Measurements from ENCODE around the gene RILPL2.

Gene RILPL2

DNA sequence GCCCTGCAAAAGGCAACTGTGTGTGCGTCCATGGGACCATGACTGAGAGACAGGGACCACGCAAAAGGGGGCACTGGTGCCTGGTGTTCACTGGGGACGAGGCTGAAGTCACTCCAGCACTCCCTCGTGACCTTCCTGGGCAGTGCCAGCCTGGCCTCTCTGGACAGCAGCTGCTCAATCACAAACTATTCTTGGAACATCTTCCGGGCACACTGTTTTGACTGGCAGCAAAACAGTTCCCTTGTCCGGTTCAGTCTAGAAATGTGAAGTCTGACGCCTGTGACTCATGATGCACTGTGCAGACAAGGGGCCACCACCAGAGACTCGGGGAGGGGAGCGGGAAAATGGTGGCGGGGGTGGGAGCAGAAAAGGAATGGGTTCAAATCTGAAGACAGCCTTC lies 42.3 kb upstream of the RILPL2 start:
- POLR2A ChIA-PET: interaction anchor here (0.6 kb wide), 1 partner anchor 18 kb away, joined by 4 read pairs; no protein-coding TSS in a partner anchor
- no peak for DNase-seq (ENCODE audit: extremely low spot score)
- TF ChIP-seq CTCF (IDR thresholded peaks at IDR 0.05; ENCODE audit: control extremely low read depth, extremely low read depth, low read depth, missing control alignments): no peak
- CTCF ChIA-PET: no interaction called here

GRCh38 chr12:123478069-123478468 lies 41.6 kb upstream of the RILPL2 start:
- ChIA-PET CTCF (no interaction called here), POLR2A (interaction anchor here (0.6 kb wide), 2 partner anchors 17 to 81 kb away, joined by 4 to 5 read pairs; no protein-coding TSS in a partner anchor)
- no peak for DNase-seq (ENCODE audit: extremely low spot score)
- no peak for TF ChIP-seq CTCF (IDR thresholded peaks at IDR 0.05; ENCODE audit: control extremely low read depth, extremely low read depth, low read depth, missing control alignments)

DNA sequence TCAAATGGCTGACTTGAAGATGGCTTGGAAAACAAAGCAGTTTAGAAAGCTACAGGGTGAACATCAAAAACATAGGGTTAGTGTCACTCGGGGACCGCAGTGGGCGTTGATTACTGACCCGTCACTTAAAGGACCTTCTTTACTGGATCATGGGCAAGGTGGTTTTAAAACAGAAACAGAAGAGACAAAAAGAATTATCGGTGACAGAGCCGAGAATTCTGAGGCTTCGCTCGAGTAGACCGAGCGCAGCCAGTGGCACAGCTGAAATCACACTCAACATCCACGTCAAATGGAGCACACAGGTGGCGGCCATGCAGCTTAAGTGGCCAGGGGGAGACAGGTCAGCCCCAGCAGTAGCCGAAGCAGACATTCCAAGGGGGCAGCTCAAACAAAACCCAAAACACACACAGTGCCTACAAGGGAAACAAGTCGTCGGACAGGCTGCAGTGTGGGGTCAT lies 38.8 kb upstream of the RILPL2 start:
- no peak for TF ChIP-seq CTCF (IDR thresholded peaks at IDR 0.05; ENCODE audit: control extremely low read depth, extremely low read depth, low read depth, missing control alignments)
- ChIA-PET CTCF (interaction anchor here (0.9 kb wide), 1 partner anchor 8 kb away, joined by 3 read pairs; no protein-coding TSS in a partner anchor), POLR2A (no interaction called here)
- DNase-seq (ENCODE audit: extremely low spot score): no peak

- DNase-seq (ENCODE audit: extremely low spot score): no peak
These were observed 38.2 kb upstream of the RILPL2 start for GRCh38 chr12:123474485-123475245.

DNA sequence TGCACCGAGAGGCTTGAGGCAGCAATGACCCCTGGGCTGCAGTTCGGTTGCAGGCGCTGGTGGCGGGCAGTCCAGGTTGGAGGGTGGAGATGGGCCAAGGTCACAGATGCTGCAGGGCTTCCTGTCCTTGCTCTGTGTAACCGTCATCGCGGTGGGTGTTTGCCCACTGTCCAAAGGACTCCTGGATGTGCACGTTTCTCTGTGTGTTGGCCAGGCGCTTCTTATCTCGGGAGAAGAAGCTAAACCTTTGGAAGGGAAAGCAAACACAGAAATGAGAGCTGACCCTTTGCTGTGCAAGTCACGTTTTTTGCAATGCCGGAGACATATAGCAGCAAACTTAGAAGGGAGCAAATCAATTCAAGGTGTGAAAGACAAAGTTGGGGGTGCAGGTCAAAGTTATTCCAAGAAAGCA lies 36.0 kb upstream of the RILPL2 start:
- TF ChIP-seq CTCF (IDR thresholded peaks at IDR 0.05; ENCODE audit: control extremely low read depth, extremely low read depth, low read depth, missing control alignments): no peak
- DNase-seq (ENCODE audit: extremely low spot score): no peak
- POLR2A ChIA-PET: no interaction called here
- CTCF ChIA-PET: no interaction called here

More at GRCh38 chr12:123474485-123475245, 38.2 kb upstream of the RILPL2 start:
- CTCF ChIA-PET: interaction anchor here (0.9 to 1.0 kb wide), 2 partner anchors 9 to 205 kb away, joined by 3 read pairs; no protein-coding TSS in a partner anchor
- POLR2A ChIA-PET: no interaction called here
- no peak for TF ChIP-seq CTCF (IDR thresholded peaks at IDR 0.05; ENCODE audit: control extremely low read depth, extremely low read depth, low read depth, missing control alignments)

DNA sequence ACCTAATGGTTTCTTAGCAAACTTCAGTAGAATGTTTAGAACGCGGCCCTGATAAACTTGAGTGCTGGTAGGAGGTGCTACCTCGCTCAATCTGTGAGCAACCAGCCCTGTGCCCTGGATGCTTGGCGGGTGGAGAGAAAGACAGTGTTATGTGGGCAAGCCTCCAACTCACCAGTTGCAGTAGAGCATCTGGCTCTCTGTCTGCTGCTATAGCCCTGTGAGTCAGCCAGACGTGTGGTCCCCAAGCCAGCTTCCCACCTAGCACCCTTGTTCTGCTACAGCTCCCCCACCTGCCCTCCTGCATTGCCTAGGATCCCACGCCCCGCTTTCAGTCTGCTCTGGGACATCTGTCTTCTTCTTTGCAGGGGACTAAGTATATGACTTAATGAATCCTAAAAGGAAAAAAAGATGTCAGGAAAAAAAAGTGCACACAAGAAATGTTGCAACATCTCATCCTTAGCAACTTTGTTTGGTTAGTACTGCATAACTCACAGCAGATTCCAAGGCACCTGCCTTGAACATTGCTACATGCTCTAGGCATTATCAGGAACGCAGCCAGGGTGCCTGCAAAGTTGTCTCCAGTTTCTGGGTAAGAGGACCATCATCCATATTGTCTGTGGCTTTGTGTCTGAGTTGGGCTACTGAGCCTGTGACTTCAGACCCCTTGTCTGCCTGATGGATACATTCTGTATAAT lies 35.0 kb upstream of the RILPL2 start:
- DNase-seq (ENCODE audit: extremely low spot score): no peak
- CTCF ChIA-PET: no interaction called here
- TF ChIP-seq CTCF (IDR thresholded peaks at IDR 0.05; ENCODE audit: control extremely low read depth, extremely low read depth, low read depth, missing control alignments): no peak
- POLR2A ChIA-PET: no interaction called here
